Naive B cell (primary cell): Measurements from ENCODE around the gene FXYD3. TPM values are rescaled to one million over a fixed set of nuclear protein-coding genes. Genes with fewer than 3 reads are reported as not detected.
"Not testable (repeated sequence)": the region's sequence is repeated elsewhere in the genome, so short reads cannot be mapped to it uniquely, and the experiment has no call there.

ENCODE experiments used
- ATAC-seq, 2 donors: fragments of 150-1000 bp; cut with Tn5 transposase; 2 replicates each; pipeline ENCODE4 v1.10.0; 2021; ENCODE audit warnings: low read depth in 2 of 2, mild to moderate bottlenecking in 2 of 2, moderate library complexity in 2 of 2
- DNase-seq: peaks from one replicate; pipeline ENCODE4 v3.0.0; 2022
- H3K27ac Mint-ChIP-seq, 6 donors: one replicate each; pipeline ENCODE4 v1.8.0; 2020 to 2022; ENCODE audit warnings: mild to moderate bottlenecking in 6 of 6, mixed read lengths in 6 of 6, moderate library complexity in 5 of 6, inconsistent platforms in 2 of 6
- H3K27me3 Mint-ChIP-seq, 3 donors: one replicate each; pipeline ENCODE4 v1.8.0; 2021 to 2022; ENCODE audit warnings: mixed read lengths in 3 of 3, mild to moderate bottlenecking in 1 of 3
- H3K36me3 Mint-ChIP-seq, 2 donors: one replicate each; pipeline ENCODE4 v1.8.0; 2020 to 2022; ENCODE audit warnings: mixed read lengths in 2 of 2, inconsistent platforms in 1 of 2, mild to moderate bottlenecking in 1 of 2
- H3K4me1 Mint-ChIP-seq, 3 donors: one replicate each; pipeline ENCODE4 v1.8.0; 2020 to 2022; ENCODE audit warnings: mixed read lengths in 3 of 3, inconsistent platforms in 1 of 3, mild to moderate bottlenecking in 1 of 3, moderate library complexity in 1 of 3
- H3K4me3 Mint-ChIP-seq, 8 donors: one replicate each; pipeline ENCODE4 v1.8.0; 2020 to 2022; ENCODE audit warnings: mild to moderate bottlenecking in 8 of 8, mixed read lengths in 8 of 8, moderate library complexity in 8 of 8, inconsistent platforms in 2 of 8
- H3K9me3 Mint-ChIP-seq, 7 donors: one replicate each; pipeline ENCODE4 v1.8.0; 2020 to 2022; ENCODE audit warnings: mixed read lengths in 7 of 7, mild to moderate bottlenecking in 5 of 7, inconsistent platforms in 2 of 7, moderate library complexity in 1 of 7
- polyA plus RNA-seq, 6 donors: library from polyadenylated mRNA; unstranded; fragments of 300-500 nt; fragmentation: Illumina TruSeq; gene quantifications; one replicate each; pipeline ENCODE4 v1.2.3, GENCODE V29; 2021; ENCODE audit warnings: low read depth in 6 of 6

The FXYD3 gene
- polyA plus RNA-seq, 6 donors from 2014 or later = not detected

DNA sequence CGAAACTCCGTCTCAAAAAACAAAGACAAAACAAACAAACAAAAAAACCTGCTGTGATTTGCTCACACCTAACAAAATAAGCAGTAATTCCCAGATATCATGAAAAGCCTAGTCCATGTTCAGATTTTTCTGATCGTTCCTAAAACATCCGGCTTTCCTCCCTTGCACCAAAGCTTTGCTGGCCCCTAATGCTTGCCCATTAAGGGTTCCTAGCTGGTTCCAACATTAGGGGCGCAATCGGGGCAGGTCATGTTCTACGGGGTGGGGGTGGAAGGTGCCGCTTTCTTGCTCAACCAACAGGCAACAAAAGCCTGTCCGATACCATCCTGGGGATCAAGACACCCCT is 25.5 kb upstream of the FXYD3 start:
- no peak for DNase-seq
- peak overlapping the region in 7 of 8 donors; percentile 40 to 87 (median 79) for H3K4me3 Mint-ChIP-seq
- ATAC-seq = peak in 1 of 2 donors; percentile 8
- no peaks in the 10 kb centered on the region for H3K36me3 Mint-ChIP-seq
- peak overlapping the region in 1 of 6 donors; percentile 65 for H3K27ac Mint-ChIP-seq
- H3K4me1 Mint-ChIP-seq = peaks cover 34 to 58% (median 43%) of the 10 kb centered on the region in 3 donors
- no peaks in the 10 kb centered on the region for H3K9me3 Mint-ChIP-seq
- no peaks in the 10 kb centered on the region for H3K27me3 Mint-ChIP-seq

DNA sequence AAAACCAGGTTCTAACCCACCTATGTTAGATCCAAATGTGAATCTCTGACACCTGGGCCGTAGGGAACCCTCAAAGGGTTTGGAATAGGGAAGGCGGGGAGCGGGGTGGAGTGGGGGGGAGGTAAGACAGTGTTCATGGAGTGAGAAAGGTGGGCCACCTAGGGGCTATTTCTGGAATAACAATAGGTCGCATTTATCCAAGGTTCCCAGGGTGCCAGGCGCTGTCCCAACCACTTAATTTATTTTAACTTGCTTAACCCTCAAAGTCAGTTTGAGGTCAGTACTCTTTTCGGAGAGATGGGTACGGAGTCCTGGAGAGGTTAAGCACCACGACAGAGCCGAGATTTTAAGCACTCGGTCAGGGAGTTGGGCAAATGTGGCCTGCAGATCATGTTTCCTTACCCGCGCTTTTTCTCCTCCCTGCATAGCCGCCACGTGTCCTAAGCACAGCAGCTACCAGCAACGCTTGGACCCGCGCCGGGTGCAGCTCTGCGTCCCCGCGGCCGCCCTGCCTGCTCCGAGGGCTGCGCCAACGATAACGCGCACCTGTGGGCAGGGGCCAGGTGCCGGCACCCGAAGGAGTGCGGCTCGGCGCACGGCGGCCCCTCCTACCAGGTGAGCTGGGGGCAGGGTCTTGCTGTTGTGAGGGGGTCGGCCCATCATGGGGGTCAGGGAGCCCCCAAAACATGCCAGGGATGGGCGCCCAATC is 25.0 kb upstream of the FXYD3 start:
- H3K27me3 Mint-ChIP-seq = no peaks in the 10 kb centered on the region
- peak overlapping the region in 1 of 6 donors; percentile 65 for H3K27ac Mint-ChIP-seq
- peaks cover 30 to 53% (median 40%) of the 10 kb centered on the region in 3 donors for H3K4me1 Mint-ChIP-seq
- DNase-seq (peak; percentile 55), ATAC-seq (peak; percentile 55 to 78)
- H3K4me3 Mint-ChIP-seq = peak overlapping the region in 7 of 8 donors; percentile 40 to 87 (median 79)
- no peaks in the 10 kb centered on the region for H3K9me3 Mint-ChIP-seq
- no peaks in the 10 kb centered on the region for H3K36me3 Mint-ChIP-seq

- DNase-seq (no peak), ATAC-seq (no peak)
- Mint-ChIP-seq H3K4me1 (peaks cover 5 to 28% (median 12%) of the 10 kb centered on the region in 3 donors), H3K9me3 (no peaks in the 10 kb centered on the region), H3K27me3 (peaks cover 0 to 4% (median 0%) of the 10 kb centered on the region in 3 donors), H3K27ac (no peak overlapping the region), H3K36me3 (no peaks in the 10 kb centered on the region), H3K4me3 (no peak overlapping the region)
Measured at GRCh38 chr19:35093430-35093829, 22.2 kb upstream of the FXYD3 start.

DNA sequence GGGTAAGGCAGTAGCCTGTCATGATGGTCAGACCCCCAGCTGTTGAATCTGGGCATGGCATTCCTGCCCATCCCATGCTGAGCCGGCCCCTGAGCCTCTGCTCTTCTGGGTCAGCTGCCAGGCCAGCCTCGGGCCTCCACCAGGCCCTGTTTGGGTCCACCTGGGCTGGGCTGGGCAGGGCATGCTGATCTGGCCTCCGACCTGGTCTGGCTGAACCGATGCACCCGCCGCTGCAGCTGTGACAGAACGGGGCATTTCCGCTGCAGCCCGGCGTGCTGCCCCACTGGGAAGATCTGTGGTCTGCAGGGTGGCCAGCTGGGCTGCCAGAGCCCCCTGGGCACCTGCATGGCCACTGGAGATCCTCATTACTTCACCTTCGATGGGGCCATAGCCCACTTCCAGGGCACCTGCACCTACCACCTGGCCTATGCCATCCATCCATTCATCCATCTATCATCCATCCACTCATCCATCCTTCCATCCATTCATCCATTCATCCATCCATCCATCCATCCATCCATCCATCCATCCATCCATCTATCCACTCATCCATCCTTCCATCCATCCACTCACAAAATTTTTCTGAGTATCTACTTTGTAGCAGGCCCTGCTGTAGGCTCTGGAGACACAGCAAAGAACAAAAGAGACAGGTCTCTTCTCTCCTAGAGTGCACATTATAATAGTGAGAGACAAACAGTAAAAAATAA is 21.5 kb upstream of the FXYD3 start:
- peaks cover 0 to 21% (median 5%) of the 10 kb centered on the region in 3 donors for H3K4me1 Mint-ChIP-seq
- ATAC-seq = no peak
- no peak overlapping the region for H3K27ac Mint-ChIP-seq
- no peaks in the 10 kb centered on the region for H3K9me3 Mint-ChIP-seq
- no peak for DNase-seq
- H3K36me3 Mint-ChIP-seq = no peaks in the 10 kb centered on the region
- peaks cover 0 to 4% (median 0%) of the 10 kb centered on the region in 3 donors for H3K27me3 Mint-ChIP-seq
- no peak overlapping the region for H3K4me3 Mint-ChIP-seq

- Mint-ChIP-seq H3K4me3 (no peak overlapping the region), H3K27ac (no peak overlapping the region), H3K4me1 (peaks cover 0 to 16% (median 4%) of the 10 kb centered on the region in 3 donors), H3K9me3 (no peaks in the 10 kb centered on the region), H3K27me3 (peaks cover 0 to 4% (median 0%) of the 10 kb centered on the region in 3 donors), H3K36me3 (no peaks in the 10 kb centered on the region)
- ATAC-seq (no peak), DNase-seq (no peak)
Measured at GRCh38 chr19:35094656-35095055, 21.0 kb upstream of the FXYD3 start.

- Mint-ChIP-seq H3K27me3 (peaks cover 0 to 4% (median 0%) of the 10 kb centered on the region in 3 donors), H3K4me1 (peaks cover 0 to 5% (median 0%) of the 10 kb centered on the region in 3 donors), H3K36me3 (no peaks in the 10 kb centered on the region), H3K9me3 (no peaks in the 10 kb centered on the region), H3K27ac (peak overlapping the region in 2 of 6 donors; percentile 9 to 30), H3K4me3 (no peak overlapping the region)
- DNase-seq (no peak), ATAC-seq (no peak)
Measured at GRCh38 chr19:35095667-35096368, 19.8 kb upstream of the FXYD3 start.

DNA sequence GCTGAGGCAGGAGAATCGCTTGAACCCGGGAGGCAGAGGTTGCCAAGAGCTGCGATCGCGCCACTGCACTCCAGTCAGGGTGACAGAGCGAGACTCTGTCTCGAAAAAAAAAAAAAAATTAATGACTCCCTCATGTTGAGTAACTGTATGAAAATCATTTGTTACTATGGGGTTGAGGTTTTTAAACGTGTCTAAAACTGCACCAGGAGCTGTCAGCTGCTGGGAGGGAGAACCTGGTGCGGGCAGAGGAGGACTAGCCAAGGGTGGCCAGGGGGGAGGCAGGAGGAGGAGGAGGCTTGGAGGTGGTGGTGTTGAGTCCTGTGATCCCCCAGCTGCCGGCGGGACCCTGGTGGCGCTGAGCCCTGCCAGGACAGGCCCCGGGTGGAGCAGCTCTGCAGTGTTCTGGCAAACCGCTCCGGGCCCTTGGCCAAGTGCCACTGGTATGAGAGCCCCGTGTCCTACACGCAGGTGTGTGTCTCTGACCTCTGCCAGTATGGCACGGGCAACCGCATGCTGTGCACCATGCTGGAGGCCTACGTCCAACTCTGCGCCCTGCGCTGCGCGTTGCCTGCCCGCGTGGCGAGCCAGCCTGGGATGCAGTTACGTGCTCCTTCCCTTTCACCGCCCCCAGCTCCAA is 17.1 kb upstream of the FXYD3 start:
- H3K4me3 Mint-ChIP-seq = no peak overlapping the region
- H3K27ac Mint-ChIP-seq = peak overlapping the region in 2 of 6 donors; percentile 22 to 29
- H3K9me3 Mint-ChIP-seq = no peaks in the 10 kb centered on the region
- ATAC-seq = no peak
- peaks cover 0 to 3% (median 0%) of the 10 kb centered on the region in 3 donors for H3K4me1 Mint-ChIP-seq
- H3K27me3 Mint-ChIP-seq = peaks cover 0 to 4% (median 0%) of the 10 kb centered on the region in 3 donors
- no peaks in the 10 kb centered on the region for H3K36me3 Mint-ChIP-seq
- no peak for DNase-seq

GRCh38 chr19:35099155-35099896 is 16.3 kb upstream of the FXYD3 start:
- H3K27ac Mint-ChIP-seq = peak overlapping the region in 1 of 6 donors; percentile 29
- H3K36me3 Mint-ChIP-seq = no peaks in the 10 kb centered on the region
- peaks cover 0 to 4% (median 0%) of the 10 kb centered on the region in 3 donors for H3K27me3 Mint-ChIP-seq
- ATAC-seq = no peak
- H3K4me3 Mint-ChIP-seq = no peak overlapping the region
- H3K4me1 Mint-ChIP-seq = peaks cover 0 to 3% (median 0%) of the 10 kb centered on the region in 3 donors
- no peaks in the 10 kb centered on the region for H3K9me3 Mint-ChIP-seq
- no peak for DNase-seq

GRCh38 chr19:35099897-35100275 is 15.7 kb upstream of the FXYD3 start:
- ATAC-seq (no peak), DNase-seq (no peak)
- Mint-ChIP-seq H3K27me3 (peaks cover 0 to 4% (median 0%) of the 10 kb centered on the region in 3 donors), H3K27ac (peak overlapping the region in 1 of 6 donors; percentile 37), H3K9me3 (no peaks in the 10 kb centered on the region), H3K4me3 (no peak overlapping the region), H3K36me3 (no peaks in the 10 kb centered on the region), H3K4me1 (peaks cover 0 to 3% (median 0%) of the 10 kb centered on the region in 3 donors)

DNA sequence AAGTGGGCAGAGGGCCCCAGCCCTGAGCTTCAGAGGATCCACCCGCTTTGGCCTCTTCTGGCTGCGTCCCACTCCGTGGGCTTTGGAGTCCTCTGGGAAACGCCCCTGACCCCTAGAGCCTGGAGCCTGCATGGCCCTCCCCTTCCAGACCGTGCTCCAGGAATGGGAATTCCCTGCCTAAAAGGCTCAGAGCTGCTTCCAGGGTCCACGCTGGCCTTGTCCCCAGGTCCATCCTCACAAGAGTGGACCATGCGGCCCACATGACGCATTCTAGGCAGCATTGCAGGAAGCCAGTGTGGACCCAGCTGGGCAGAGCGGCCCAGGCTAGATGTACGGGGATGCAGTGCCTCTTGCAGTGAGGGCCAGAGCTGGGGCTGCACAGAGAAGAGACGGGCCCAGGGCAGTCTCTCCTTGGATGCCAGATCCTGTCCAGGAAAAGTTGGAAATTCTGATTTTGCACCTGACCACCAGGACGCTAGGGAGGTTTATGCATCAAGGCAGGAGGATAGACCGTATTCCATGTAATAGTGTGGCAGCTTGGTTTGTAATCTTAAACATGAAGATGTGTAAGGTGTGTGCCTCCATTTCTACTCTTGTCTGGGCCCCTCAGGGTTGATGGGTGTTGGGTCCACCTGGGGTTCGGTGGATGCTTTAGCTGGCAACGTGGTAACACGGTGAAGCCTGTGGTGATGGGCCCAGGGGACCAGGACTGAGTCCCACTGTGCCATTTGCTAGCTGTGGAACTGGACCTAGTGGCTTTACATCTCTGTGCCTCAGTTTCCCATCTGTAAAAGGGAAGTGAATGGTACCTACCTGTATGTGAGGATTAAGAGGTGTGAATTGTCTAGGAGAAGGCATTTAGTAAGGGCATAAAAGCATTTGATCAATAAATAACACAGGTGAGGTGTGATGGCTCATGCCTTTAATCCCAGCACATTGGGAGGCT is 14.8 kb upstream of the FXYD3 start:
- no peak for DNase-seq
- ATAC-seq = no peak

DNA sequence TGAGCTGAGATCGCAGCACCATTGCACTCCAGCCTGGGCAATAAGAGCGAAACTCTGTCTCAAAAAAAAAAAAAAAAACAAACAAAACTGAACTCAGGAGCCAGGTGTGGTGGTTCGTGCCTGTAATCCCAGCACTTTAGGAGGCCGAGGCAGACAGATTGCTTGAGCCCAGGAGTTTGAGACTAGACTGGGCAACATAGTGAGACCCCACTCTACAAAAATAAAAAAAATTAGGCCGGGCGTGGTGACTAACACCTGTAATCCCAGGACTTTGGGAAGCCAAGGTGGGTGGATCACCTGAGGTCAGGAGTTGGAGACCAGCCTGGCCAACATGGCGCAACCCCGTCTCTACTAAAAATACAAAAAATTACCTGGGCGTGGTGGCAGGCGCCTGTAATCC is 13.7 kb upstream of the FXYD3 start:
- not testable (repeated sequence) for H3K36me3 Mint-ChIP-seq, H3K4me3 Mint-ChIP-seq, H3K27ac Mint-ChIP-seq, H3K27me3 Mint-ChIP-seq, H3K4me1 Mint-ChIP-seq, DNase-seq, ATAC-seq, H3K9me3 Mint-ChIP-seq

More for the DNA sequence above, 14.8 kb upstream of the FXYD3 start:
- Mint-ChIP-seq H3K27ac (no peak overlapping the region), H3K4me1 (peaks cover 0 to 2% (median 0%) of the 10 kb centered on the region in 3 donors), H3K4me3 (no peak overlapping the region), H3K27me3 (peaks cover 0 to 2% (median 0%) of the 10 kb centered on the region in 3 donors), H3K9me3 (no peaks in the 10 kb centered on the region), H3K36me3 (no peaks in the 10 kb centered on the region)

DNA sequence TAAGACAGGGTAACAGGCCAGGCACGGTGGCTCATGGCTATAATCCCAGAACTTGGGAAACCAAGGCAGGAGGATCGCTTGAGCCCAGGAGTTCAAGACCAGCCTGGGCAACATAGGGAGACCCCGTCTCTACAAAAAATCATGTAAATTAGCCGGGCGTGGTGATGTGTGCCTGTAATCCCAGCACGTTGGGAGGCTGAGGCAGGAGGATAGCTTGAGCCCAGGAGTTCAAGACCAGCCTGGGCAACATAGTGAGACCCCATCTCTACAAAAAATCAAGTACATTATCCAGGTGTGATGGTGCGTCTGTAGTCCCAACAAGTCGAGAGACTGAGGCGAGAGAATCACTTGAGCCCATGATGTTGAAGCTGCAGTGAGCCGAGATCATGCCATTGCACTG is 12.0 kb upstream of the FXYD3 start:
- not testable (repeated sequence) for ATAC-seq, H3K27me3 Mint-ChIP-seq, DNase-seq, H3K4me1 Mint-ChIP-seq, H3K4me3 Mint-ChIP-seq, H3K36me3 Mint-ChIP-seq, H3K9me3 Mint-ChIP-seq
- H3K27ac Mint-ChIP-seq = peak overlapping the region in 1 of 6 donors; percentile 76
